HEK293 (cell line): Measurements from ENCODE around the gene ATPAF2.

ENCODE experiments used
- CTCF ChIP-seq: fragments of 450-650 bp; formaldehyde crosslinking; IDR thresholded peaks from 2 replicates; pipeline ENCODE4 v1.5.1; 2016; ENCODE audit warnings: missing biosample characterization, missing genetic modification characterization
- HOXA7 ChIP-seq: sonication (generic); formaldehyde crosslinking; IDR thresholded peaks from 2 replicates; pipeline ENCODE4 v1.8.1; 2022; ENCODE audit warnings: missing genetic modification reagents, borderline replicate concordance
- MEIS1 ChIP-seq: sonication (generic); formaldehyde crosslinking; IDR thresholded peaks from 2 replicates; pipeline ENCODE4 v1.8.1; 2022; ENCODE audit warnings: missing genetic modification reagents, mild to moderate bottlenecking, borderline replicate concordance
- YY1 ChIP-seq: fragments of 450-650 bp; formaldehyde crosslinking; IDR thresholded peaks from 2 replicates; pipeline ENCODE4 v1.5.1; 2018; ENCODE audit warnings: missing biosample characterization, missing genetic modification characterization
- ZFP69B ChIP-seq: fragments of 450-650 bp; formaldehyde crosslinking; IDR thresholded peaks from 2 replicates; pipeline ENCODE4 v1.5.1; 2016; ENCODE audit warnings: missing biosample characterization, missing genetic modification characterization
- ZIC2 ChIP-seq: fragments of 450-650 bp; formaldehyde crosslinking; IDR thresholded peaks from 2 replicates; pipeline ENCODE4 v1.5.1; 2016; ENCODE audit warnings: missing biosample characterization, missing genetic modification characterization
- ZNF623 ChIP-seq: fragments of 450-650 bp; formaldehyde crosslinking; IDR thresholded peaks from 2 replicates; pipeline ENCODE4 v1.5.1; 2016; ENCODE audit warnings: missing biosample characterization, missing genetic modification characterization
- TF ChIP-seq, protein P1 (sequence below): fragments of 450-650 bp; formaldehyde crosslinking; IDR thresholded peaks from 2 replicates; pipeline ENCODE4 v1.5.1; 2016; ENCODE audit warnings: missing biosample characterization, missing genetic modification characterization
- TF ChIP-seq, protein P2 (sequence below): sonication (generic); formaldehyde crosslinking; IDR thresholded peaks from 2 replicates; pipeline ENCODE4 v1.8.1; 2022; ENCODE audit warnings: mild to moderate bottlenecking, moderate library complexity, missing genetic modification reagents

GRCh38 chr17:18064053-18064452, 25.1 kb upstream of the ATPAF2 start:
- TF ChIP-seq, protein P1, sequence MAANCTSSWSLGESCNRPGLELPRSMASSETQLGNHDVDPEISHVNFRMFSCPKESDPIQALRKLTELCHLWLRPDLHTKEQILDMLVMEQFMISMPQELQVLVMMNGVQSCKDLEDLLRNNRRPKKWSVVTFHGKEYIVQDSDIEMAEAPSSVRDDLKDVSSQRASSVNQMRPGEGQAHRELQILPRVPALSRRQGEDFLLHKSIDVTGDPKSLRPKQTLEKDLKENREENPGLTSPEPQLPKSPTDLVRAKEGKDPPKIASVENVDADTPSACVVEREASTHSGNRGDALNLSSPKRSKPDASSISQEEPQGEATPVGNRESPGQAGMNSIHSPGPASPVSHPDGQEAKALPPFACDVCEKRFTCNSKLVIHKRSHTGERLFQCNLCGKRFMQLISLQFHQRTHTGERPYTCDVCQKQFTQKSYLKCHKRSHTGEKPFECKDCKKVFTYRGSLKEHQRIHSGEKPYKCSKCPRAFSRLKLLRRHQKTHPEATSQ (tag by site-specific recombination): no peak
- TF ChIP-seq ZNF623 (no peak), HOXA7 (CRISPR knock-in tag) (no peak), YY1 (tag by site-specific recombination) (no peak), ZIC2 (tag by site-specific recombination) (no peak), MEIS1 (CRISPR knock-in tag) (no peak), CTCF (tag by site-specific recombination) (no peak), ZFP69B (tag by site-specific recombination) (no peak)
- TF ChIP-seq, protein P2, sequence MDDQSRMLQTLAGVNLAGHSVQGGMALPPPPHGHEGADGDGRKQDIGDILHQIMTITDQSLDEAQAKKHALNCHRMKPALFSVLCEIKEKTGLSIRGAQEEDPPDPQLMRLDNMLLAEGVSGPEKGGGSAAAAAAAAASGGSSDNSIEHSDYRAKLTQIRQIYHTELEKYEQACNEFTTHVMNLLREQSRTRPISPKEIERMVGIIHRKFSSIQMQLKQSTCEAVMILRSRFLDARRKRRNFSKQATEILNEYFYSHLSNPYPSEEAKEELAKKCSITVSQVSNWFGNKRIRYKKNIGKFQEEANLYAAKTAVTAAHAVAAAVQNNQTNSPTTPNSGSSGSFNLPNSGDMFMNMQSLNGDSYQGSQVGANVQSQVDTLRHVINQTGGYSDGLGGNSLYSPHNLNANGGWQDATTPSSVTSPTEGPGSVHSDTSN (CRISPR knock-in tag): no peak
